H9 (cell line): ENCODE measurements around the gene NOP16. TPM values are rescaled to one million over a fixed set of nuclear protein-coding genes. Genes with fewer than 3 reads are reported as not detected.

Experiments
- DNase-seq: peaks from one replicate; pipeline ENCODE4 v3.0.0-alpha.2; 2017
- H2AFZ ChIP-seq: one replicate; pipeline ENCODE4 v1.6.1; 2013; ENCODE audit warnings: mild to moderate bottlenecking, low read length, control low read depth, moderate library complexity
- H2AK5ac ChIP-seq: 2 replicates; pipeline ENCODE4 v1.6.1; 2013; ENCODE audit warnings: low read length, control low read depth, mixed read lengths; ENCODE audit not compliant: insufficient read length
- H2BK120ac ChIP-seq: one replicate; pipeline ENCODE4 v1.6.1; 2013; ENCODE audit warnings: low read depth, mild to moderate bottlenecking, low read length, control low read depth, inconsistent platforms; ENCODE audit not compliant: poor library complexity, severe bottlenecking
- H2BK12ac ChIP-seq: 2 replicates; pipeline ENCODE4 v1.6.1; 2013; ENCODE audit warnings: low read length, control low read depth, mixed read lengths, low read depth; ENCODE audit not compliant: insufficient read length
- H2BK15ac ChIP-seq: 2 replicates; pipeline ENCODE4 v1.6.1; 2013; ENCODE audit warnings: low read depth, low read length, control low read depth
- H2BK20ac ChIP-seq: one replicate; pipeline ENCODE4 v1.6.1; 2013; ENCODE audit warnings: low read depth, mild to moderate bottlenecking, low read length, control low read depth, inconsistent platforms; ENCODE audit not compliant: poor library complexity, severe bottlenecking
- H2BK5ac ChIP-seq: 2 replicates; pipeline ENCODE4 v1.6.1; 2013; ENCODE audit warnings: low read length, control low read depth, mixed read lengths; ENCODE audit not compliant: insufficient read length
- H3K14ac ChIP-seq: 2 replicates; pipeline ENCODE4 v1.6.1; 2013; ENCODE audit warnings: low read length, control low read depth; ENCODE audit not compliant: insufficient read depth
- H3K18ac ChIP-seq: 2 replicates; pipeline ENCODE4 v1.6.1; 2013; ENCODE audit warnings: low read depth, mild to moderate bottlenecking, mixed read lengths, low read length, control low read depth; ENCODE audit not compliant: insufficient read length
- H3K23ac ChIP-seq: 2 replicates; pipeline ENCODE4 v1.6.1; 2013; ENCODE audit warnings: low read length, control low read depth, mixed read lengths, low read depth; ENCODE audit not compliant: insufficient read length
- H3K23me2 ChIP-seq: 2 replicates; pipeline ENCODE4 v1.6.1; 2013; ENCODE audit warnings: low read depth, mild to moderate bottlenecking, mixed read lengths, low read length, control low read depth; ENCODE audit not compliant: insufficient read length, poor library complexity, severe bottlenecking
- H3K27ac ChIP-seq: 2 replicates; pipeline ENCODE4 v1.5.1; 2013; ENCODE audit warnings: low read length, control low read depth, mixed read lengths, low read depth; ENCODE audit not compliant: insufficient read length
- H3K27me3 ChIP-seq: 2 replicates; pipeline ENCODE4 v1.6.1; 2013; ENCODE audit warnings: low read length, control low read depth, inconsistent platforms; ENCODE audit not compliant: insufficient read depth
- H3K4ac ChIP-seq: 2 replicates; pipeline ENCODE4 v1.6.1; 2013; ENCODE audit warnings: low read depth, mild to moderate bottlenecking, control low read depth, inconsistent platforms, low read length, moderate library complexity
- H3K4me1 ChIP-seq: 2 replicates; pipeline ENCODE4 v1.6.1; 2013; ENCODE audit warnings: low read length, control low read depth, inconsistent platforms; ENCODE audit not compliant: insufficient read depth
- H3K4me2 ChIP-seq: 2 replicates; pipeline ENCODE4 v1.6.1; 2013; ENCODE audit warnings: low read length, control low read depth, mixed read lengths; ENCODE audit not compliant: insufficient read length, insufficient read depth
- H3K56ac ChIP-seq: 2 replicates; pipeline ENCODE4 v1.6.1; 2013; ENCODE audit warnings: low read depth, mild to moderate bottlenecking, mixed read lengths, low read length, control low read depth; ENCODE audit not compliant: insufficient read length
- H3K79me1 ChIP-seq: 2 replicates; pipeline ENCODE4 v1.6.1; 2013; ENCODE audit warnings: low read depth, mild to moderate bottlenecking, moderate library complexity, low read length, control low read depth, inconsistent platforms; ENCODE audit not compliant: insufficient read depth, poor library complexity, severe bottlenecking
- H3K79me2 ChIP-seq: 2 replicates; pipeline ENCODE4 v1.6.1; 2013; ENCODE audit warnings: low read length, control low read depth, inconsistent platforms; ENCODE audit not compliant: insufficient read depth
- H3K9ac ChIP-seq: 2 replicates; pipeline ENCODE4 v1.6.1; 2013; ENCODE audit warnings: low read length, control low read depth, mixed read lengths; ENCODE audit not compliant: insufficient read length; ENCODE audit errors: extremely low read depth
- H3K9me3 ChIP-seq: one replicate; pipeline ENCODE4 v1.6.1; 2013; ENCODE audit warnings: low read depth, low read length, inconsistent platforms; ENCODE audit not compliant: control insufficient read depth
- H3T11ph ChIP-seq: one replicate; pipeline ENCODE4 v1.6.1; 2013; ENCODE audit warnings: mild to moderate bottlenecking, low read length, control low read depth, inconsistent platforms
- H4K20me1 ChIP-seq: one replicate; pipeline ENCODE4 v1.6.1; 2013; ENCODE audit not compliant: control insufficient read depth, insufficient read length, insufficient read depth
- H4K5ac ChIP-seq: 2 replicates; pipeline ENCODE4 v1.6.1; 2013; ENCODE audit warnings: low read depth, mild to moderate bottlenecking, mixed read lengths, low read length, control low read depth; ENCODE audit not compliant: insufficient read length
- H4K8ac ChIP-seq: replicated peaks from 2 replicates; pipeline ENCODE4 v1.6.1; 2013; ENCODE audit warnings: low read length, control low read depth, mixed read lengths, low read depth; ENCODE audit not compliant: insufficient read length
- H4K91ac ChIP-seq: 2 replicates; pipeline ENCODE4 v1.6.1; 2013; ENCODE audit warnings: low read depth, mild to moderate bottlenecking, moderate library complexity, mixed read lengths, low read length, control low read depth; ENCODE audit not compliant: insufficient read length
- H3K27ac Mint-ChIP-seq, 3 experiments: 2 replicates in 2 of 3; 3 replicates in 1 of 3; pipeline ENCODE4 v1.8.0; 2020 to 2021; ENCODE audit warnings: mixed read lengths in 3 of 3, mild to moderate bottlenecking in 1 of 3, moderate library complexity in 1 of 3
- H3K27me3 Mint-ChIP-seq: 2 replicates; pipeline ENCODE4 v1.8.0; 2021; ENCODE audit warnings: low read depth, mild to moderate bottlenecking, moderate library complexity, mixed read lengths
- H3K36me3 Mint-ChIP-seq, 3 experiments: 2 replicates in 2 of 3; 3 replicates in 1 of 3; pipeline ENCODE4 v1.8.0; 2020 to 2021; ENCODE audit warnings: low read depth in 3 of 3, mixed read lengths in 3 of 3; ENCODE audit not compliant: insufficient read depth in 1 of 3
- H3K4me1 Mint-ChIP-seq, 2 experiments: 2 replicates each; pipeline ENCODE4 v1.8.0; 2020; ENCODE audit warnings: mixed read lengths in 2 of 2
- H3K4me3 Mint-ChIP-seq, 2 experiments: 2 replicates in 1 of 2; 3 replicates in 1 of 2; pipeline ENCODE4 v1.8.0; 2020 to 2021; ENCODE audit warnings: mild to moderate bottlenecking in 2 of 2, mixed read lengths in 2 of 2, moderate library complexity in 1 of 2
- H3K9me3 Mint-ChIP-seq, 2 experiments: 2 replicates in 1 of 2; 3 replicates in 1 of 2; pipeline ENCODE4 v1.8.0; 2020; ENCODE audit warnings: mild to moderate bottlenecking in 2 of 2, mixed read lengths in 2 of 2, moderate library complexity in 1 of 2
- CTCF ChIP-seq: fragments of 200-600 bp; sonication (generic); conservative IDR thresholded peaks from 3 replicates; pipeline ENCODE4 v1.8.0; 2021; ENCODE audit warnings: antibody characterized with exemption, mild to moderate bottlenecking
- WGBS: extraction: QIAGEN DNeasy Blood & Tissue Kit; methylation state at CpG from one replicate; pipeline ENCODE4 v1.1.7; 2013; ENCODE audit warnings: missing lambda C conversion rate, low lambda C conversion rate, mixed read lengths; ENCODE audit not compliant: insufficient read length; ENCODE audit errors: extremely low coverage; 5-methylcytosine and 5-hydroxymethylcytosine counted together
- total RNA-seq: library from RNA; stranded (reverse); gene quantifications from 2 replicates; pipeline ENCODE4 v1.2.1, GENCODE V29; 2021

Gene NOP16
- total RNA-seq, 1 experiment from 2014 or later = 114 TPM

GRCh38 chr5:176368726-176369125, 19.7 kb downstream of the NOP16 start:
- TF ChIP-seq CTCF = no peak
- Mint-ChIP-seq H3K36me3 (peaks cover 9 to 25% (median 12%) of the 10 kb centered on the region in 3 experiments), H3K27me3 (peaks cover 33% of the 10 kb centered on the region), H3K4me3 (no peak overlapping the region), H3K9me3 (no peaks in the 10 kb centered on the region), H3K27ac (no peak overlapping the region), H3K4me1 (peaks cover 4 to 9% of the 10 kb centered on the region in 2 experiments)
- WGBS = no CpG with 5 or more reads among the region's 13 CpGs
- no peaks in the 10 kb centered on the region for H3K79me1 ChIP-seq
- no peak overlapping the region for H3T11ph ChIP-seq
- no peak overlapping the region for H2BK15ac ChIP-seq
- H3K4me2 ChIP-seq = no peak overlapping the region
- peaks cover 6% of the 10 kb centered on the region; the same call in 1 of the 2 replicates for H3K27me3 ChIP-seq
- H4K5ac ChIP-seq = no peak overlapping the region
- H2AK5ac ChIP-seq = no peak overlapping the region
- no peaks in the 10 kb centered on the region for H3K9me3 ChIP-seq
- no peaks in the 10 kb centered on the region for H4K20me1 ChIP-seq
- H3K23me2 ChIP-seq = peaks cover 16% of the 10 kb centered on the region
- H3K4ac ChIP-seq = no peak overlapping the region
- H3K79me2 ChIP-seq = no peaks in the 10 kb centered on the region
- no peak overlapping the region for H2BK5ac ChIP-seq
- H2BK12ac ChIP-seq = no peak overlapping the region
- H2BK20ac ChIP-seq = no peak overlapping the region
- no peak for DNase-seq
- H4K8ac ChIP-seq = no peak overlapping the region
- H3K23ac ChIP-seq = no peak overlapping the region
- no peak overlapping the region for H3K27ac ChIP-seq
- H2AFZ ChIP-seq = no peak overlapping the region
- no peak overlapping the region for H3K9ac ChIP-seq
- H3K18ac ChIP-seq = no peak overlapping the region
- H3K4me1 ChIP-seq = no peaks in the 10 kb centered on the region
- no peak overlapping the region for H2BK120ac ChIP-seq
- H3K14ac ChIP-seq = no peak overlapping the region
- H4K91ac ChIP-seq = no peak overlapping the region
- H3K56ac ChIP-seq = no peak overlapping the region
